NCI-H146 treated with DMSO at 0.1 percent for 48 hours (cell line): ENCODE results near the gene CCL4.
"Not testable (repeated sequence)": the region's sequence is repeated elsewhere in the genome, so short reads cannot be mapped to it uniquely, and the experiment has no call there.

ENCODE experiments used
- DNase-seq: peaks from one replicate; lab custom pipeline; 2025; ENCODE audit not compliant: unreplicated experiment; lab: John Stamatoyannopoulos, UW

CCL4 gene

DNA sequence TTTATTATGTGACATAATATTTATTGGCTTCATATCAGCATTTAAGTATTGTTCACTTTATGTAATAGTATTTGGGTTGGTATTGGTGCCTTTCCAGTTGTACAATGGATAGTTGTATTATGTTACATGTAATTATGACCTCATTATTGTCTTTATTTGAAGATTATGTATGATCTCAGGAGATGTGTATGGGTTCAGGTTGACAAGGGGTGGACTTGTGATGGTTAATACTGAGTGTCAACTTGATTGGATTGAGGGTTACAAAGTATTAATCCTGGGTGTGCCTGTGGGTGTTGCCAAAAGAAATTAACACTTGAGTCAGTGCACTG lies 12.0 kb downstream of the CCL4 start:
- DNase-seq = not testable (repeated sequence)

DNA sequence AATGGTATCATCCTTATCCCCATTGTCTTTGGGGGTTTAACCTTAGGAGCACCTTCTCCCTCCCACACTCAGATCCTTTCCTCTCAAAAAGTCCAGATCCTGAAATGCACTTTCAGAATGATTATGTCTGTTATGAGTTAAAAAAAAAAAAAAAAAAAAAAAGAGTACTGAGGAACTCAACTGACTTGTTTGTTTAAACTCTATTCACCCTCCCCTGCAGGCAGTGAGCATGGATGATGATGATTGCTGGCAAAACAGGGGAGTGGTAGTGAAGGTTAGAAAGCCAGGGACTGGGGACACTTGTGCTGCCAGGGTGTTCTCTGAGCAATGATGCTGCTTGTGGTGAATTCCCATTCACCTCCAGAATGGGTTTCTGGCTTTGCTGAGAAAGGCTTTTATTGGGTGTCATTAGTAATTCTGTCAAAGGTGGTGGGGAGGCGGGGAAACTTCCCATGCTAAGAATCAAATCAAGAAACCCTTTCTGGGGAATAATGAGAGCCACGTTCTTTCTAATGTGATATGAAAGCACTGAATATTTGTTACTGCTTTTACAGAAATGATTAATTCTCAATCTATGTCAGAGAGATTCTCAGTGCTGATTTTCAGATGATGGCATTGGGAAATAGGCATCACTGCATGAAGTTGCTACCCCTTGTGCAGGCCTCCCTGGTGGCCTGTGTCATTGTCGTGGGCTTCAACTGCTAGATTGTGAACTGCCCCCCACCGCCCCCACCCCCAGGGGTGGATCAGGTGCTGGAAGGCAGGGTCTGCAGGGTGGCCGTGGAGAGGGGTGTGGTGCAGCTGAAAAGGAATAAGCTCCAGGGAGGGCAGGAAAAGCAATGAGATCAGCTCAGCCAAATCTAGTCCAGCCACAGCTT lies 14.1 kb downstream of the CCL4 start:
- DNase-seq = no peak

DNA sequence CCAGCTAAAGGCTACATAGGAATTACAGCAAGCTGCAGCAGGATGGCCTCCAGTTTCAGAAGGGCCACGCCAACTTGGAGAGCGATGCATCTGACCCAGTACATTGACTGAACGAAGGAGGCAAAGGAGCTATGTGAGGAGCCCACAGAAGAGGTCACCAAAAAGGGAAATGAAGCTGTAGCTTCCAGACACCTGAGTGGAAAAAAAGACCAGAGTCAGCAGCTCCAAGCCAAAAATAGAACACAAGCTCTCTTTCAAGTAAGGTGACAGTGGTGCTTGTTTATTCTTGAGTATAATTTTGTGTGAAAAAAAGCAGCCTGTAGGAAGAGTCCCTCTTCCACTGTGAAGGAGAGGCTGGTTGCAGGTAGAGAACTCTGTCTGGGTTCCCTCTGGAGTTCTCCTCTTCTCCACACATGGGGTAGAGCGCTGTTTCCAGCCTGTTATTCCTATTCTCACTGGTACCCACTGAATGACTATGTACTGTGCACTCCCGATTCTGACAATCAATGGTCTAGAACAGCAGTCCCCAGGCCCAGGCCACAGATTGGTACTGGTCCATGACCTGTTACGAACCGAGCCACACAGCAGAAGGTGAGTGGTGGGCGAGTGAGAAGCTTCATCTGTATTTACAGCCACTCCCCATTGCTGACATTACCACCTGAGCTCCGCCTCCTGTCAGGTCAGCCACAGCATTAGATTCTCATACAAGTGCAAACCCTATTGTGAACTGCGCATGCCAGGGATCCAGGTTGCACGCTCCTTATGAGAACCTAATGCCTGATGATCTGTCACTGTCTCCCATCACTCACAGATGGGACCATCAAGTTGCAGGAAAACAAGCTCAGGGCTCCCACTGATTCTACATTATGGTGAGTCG lies 15.1 kb downstream of the CCL4 start:
- DNase-seq = no peak

DNA sequence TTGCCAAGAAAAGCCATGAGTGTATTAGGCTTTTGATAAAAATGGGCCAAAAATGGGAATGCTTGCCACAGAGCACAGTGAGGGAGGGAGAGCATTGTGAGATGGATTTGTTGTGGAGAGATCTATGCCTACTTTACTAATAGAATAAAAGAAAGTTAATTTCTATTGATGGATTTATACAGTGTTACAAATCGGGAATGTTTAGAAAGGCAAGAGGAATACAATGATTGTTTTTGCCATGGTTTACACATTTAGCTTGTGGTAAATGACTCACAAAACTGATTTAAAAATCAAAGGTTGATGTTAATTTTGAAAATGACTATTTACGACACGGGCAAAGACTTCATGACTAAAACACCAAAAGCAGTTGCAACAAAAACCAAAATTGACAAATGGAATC lies 16.6 kb downstream of the CCL4 start:
- DNase-seq = no peak

DNA sequence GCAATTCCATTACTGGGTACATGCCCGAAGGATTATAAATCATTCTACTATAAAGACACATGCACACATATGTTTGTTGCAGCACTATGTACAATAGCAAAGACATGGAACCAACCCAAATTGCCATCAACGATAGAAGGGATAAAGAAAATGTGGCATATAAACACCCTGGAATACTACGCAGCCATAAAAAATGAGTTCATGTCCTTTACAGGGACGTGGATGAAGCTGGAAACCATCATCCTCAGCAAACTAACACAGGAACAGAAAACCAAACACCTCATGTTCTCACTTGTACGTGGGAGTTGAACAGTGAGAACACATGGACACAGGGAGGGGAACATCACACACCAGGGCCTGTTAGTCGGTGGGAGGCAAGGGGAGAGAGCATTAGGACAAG lies 17.5 kb downstream of the CCL4 start:
- DNase-seq = not testable (repeated sequence)

DNA sequence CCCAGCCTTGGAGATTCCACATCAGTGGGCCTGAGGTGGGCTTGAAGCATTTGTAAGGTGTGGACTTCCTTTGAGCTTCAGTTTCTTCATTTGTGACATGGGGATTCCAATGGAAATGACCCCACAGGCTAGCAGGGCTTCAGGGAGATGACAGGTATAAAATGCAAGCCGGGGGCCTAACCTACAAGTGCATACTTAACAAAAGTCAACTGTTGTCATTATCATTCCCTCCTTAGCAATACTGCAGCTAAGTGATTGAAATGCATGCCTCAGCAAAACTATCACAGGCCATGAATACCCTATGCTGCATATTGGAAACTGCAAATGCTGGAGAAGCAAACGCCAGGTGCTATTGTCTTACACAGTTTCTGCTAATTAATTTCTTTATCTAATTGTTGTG lies 19.8 kb downstream of the CCL4 start:
- DNase-seq = no peak

DNA sequence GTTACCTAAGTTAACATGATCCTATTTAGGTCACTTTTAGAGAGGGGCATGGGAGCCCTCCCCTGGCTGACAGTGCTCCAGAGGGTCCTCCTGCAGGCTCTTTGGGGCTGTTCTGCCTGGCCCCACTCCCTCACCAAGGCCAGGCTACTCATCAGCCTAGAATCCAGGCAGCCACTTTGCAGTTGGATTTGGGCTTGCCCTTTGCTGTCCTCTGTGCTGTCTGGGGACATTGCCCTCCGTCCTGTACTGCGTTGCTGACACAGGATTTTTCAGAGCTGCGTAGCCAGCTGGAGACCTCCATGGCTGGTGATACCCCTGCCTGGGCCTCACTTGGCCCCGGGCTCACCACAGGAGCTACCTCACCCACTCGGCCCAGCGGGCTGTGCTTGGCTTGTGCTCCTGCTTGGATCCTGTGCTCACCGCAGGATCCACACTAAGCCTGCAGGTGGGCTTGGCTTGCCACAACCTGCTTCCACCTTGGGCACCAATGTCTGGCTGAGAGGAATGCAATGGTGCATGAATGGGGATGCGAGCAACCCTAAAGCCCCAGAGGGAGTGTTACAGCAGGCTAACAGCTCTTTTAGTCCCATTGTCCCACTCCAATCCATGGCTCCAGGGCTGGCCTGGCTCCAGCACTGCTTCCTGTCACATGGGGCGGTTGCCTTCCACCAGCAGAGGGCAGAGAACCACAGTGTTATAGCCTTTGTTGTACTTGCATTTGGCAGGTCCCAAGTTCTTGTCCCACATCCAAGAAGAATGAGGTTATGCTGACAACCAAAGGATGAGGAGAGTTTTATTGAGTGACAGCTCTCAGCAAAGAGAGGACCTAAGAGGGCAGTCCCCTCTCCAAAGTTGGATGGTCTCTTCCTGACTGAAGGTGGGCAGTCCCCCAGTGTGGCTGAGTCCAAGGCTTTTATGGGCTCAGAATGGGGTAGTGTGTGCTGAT lies 21.5 kb downstream of the CCL4 start:
- no peak for DNase-seq

DNA sequence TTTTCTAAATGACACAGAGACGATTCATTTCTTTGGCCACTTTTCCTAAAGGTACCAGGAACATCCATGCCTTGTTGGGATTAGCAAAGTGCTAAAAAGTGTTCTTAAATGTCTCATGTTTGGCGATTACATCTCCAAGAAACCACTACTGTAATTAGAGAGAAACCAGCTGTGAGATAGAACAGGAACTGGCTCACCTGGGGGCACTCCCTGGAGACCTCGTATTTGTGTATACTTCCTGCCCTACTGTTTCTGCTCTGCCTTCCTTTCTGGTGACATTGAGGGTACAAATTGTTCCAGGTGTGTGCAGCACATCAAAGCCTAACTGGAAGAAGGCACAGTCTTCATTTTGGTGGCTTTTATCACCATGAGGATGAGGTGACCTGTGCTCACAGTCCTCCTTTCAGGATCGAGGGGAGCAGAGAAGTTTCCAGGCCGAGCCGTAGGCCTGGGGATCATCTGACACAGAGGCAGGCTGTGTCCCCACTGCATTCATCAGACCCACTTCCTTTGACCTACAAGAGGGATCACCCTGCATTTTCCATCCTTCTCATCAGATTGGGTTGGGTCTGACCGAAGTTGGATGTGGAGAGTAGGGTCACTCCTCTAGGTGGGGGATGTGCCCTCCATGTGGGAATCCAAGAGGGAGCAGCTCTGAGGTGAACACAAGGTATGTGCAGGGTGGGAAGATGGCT lies 23.7 kb downstream of the CCL4 start:
- no peak for DNase-seq

DNA sequence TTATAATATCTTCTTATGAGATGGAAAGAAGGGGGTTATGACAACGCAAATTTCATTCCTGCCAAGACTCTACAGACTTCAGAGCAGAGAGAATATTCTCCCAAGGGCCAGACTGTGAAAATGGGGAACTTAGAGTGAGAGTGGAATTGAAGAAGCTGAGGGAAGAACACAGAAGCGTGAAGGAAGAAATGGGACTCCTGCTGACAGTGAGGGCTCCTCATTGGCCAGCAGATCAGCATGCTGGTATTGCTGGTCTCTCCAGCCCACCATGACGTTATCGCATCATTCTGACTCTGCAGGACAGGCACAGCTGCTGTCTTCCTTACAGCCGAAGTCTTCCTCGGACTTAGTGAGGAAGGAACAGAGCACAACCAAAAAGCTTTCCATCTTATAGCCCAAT lies 24.3 kb downstream of the CCL4 start:
- no peak for DNase-seq

DNA sequence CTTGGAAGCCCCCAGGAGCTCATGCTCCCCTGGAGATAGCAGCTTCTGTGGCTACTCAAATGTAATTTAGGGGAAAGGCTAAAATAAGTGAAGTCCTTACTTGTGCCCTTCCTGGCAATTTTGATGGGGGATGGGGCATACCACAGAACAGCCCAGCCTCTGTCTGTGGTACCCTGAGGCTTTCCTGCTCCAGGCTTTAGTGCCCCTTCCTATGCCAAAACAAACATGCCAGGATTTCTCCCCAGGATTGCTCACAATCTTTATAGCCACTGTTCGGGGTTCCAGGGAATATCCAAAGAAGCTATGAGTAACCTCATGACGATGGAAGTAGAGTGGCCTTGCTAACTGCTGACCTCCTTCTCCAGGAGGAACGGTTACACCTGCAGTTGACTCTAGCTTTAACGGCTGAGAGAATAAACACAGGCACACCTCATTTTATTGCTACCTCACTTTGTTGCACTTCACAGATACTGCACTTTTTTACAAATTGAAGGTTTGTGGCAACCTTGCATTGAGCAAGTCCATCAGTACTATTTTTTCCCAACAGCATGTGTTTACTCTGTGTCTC lies 24.9 kb downstream of the CCL4 start:
- DNase-seq = no peak

DNA sequence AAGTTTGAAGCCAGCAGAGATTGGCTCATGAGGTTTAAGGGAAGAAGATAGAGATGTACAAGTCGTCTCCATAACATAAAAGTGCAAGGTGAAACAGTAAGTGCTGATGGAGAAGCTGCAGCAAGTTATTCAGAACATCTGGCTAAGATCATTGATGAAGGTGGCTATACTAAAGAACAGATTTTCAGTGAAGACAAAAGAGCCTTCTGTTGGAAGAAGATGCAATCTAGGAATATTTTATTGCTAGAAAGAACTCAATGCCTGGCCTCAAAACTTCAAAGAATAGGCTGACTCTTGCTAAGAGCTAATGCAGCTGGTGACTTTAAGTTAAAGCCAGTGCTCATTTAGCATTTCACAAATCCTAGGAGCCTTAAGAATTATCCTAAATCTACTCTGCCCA lies 26.0 kb downstream of the CCL4 start:
- DNase-seq = no peak

DNA sequence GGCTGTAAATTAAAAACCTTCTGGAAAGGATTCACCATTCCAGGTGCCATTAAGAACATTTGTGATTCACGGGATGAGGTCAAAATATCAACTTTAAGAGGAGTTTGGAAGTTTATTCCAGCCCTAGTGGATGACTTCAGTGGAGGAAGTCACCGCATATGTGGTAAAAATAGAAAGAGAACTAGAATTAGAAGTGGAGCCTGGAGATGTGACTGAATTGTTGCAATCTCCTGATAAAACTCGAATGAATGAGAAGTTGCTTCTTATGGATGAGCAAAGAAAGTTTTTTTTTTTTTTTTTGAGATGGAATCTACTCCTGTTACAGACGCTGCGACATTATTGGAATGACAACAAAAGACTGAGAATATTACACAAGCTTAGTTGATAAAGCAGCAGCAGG lies 26.7 kb downstream of the CCL4 start:
- no peak for DNase-seq

DNA sequence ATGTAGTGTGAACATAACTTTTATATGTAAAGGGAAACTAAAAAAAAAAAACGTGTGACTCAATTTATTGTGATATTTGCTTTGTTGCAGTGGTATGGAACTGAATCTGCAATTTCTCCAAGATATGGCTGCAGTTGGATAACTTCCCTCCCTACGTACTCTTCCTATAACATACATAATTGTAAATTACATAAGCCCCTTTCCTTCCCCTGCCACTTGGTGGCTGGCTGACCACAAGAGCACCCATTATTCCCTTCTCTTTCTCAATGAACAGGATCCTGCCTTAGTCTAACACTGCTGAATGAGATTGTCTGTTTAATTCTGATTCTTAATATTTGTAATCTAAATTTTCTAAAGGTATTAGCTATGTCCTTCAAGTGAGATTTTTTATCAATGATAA lies 27.8 kb downstream of the CCL4 start:
- no peak for DNase-seq

DNA sequence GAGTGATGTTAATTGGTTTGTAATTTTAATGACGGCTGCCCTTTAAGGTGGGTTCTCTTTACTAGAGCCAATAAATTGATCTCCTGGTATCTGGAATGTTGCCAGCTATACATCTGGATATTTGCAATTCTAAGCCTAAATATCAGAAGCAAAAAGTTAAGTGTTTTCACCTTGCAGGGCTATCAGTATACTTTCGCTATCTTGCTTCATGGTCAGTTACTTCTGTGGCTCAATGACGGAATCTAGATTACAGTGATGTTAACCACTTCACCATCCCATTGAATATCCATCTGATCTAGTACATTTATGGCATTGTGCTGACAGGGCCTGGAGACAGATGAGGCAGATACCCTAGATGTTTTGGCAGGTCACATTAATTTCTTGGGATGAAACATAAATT lies 28.3 kb downstream of the CCL4 start:
- no peak for DNase-seq

DNA sequence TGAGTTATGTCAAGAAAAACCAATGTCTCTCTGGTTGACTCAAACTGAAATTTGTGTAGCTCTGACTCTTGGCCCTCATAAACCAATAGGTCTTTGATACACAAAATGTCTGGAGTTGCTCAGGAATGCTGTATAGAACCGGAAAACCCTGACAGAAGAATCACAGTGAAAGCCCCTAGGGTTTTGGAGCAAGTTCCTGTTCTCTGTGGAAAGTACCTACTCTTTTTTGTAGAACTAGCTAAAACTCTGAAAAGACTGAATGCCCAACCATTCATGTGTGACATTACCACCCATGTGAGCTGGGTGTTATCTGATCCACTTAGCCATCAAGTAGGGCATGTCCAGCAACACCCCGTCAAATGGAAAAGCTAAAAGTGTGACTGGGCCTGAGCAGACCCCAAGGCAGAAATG lies 28.8 kb downstream of the CCL4 start:
- DNase-seq = no peak

DNA sequence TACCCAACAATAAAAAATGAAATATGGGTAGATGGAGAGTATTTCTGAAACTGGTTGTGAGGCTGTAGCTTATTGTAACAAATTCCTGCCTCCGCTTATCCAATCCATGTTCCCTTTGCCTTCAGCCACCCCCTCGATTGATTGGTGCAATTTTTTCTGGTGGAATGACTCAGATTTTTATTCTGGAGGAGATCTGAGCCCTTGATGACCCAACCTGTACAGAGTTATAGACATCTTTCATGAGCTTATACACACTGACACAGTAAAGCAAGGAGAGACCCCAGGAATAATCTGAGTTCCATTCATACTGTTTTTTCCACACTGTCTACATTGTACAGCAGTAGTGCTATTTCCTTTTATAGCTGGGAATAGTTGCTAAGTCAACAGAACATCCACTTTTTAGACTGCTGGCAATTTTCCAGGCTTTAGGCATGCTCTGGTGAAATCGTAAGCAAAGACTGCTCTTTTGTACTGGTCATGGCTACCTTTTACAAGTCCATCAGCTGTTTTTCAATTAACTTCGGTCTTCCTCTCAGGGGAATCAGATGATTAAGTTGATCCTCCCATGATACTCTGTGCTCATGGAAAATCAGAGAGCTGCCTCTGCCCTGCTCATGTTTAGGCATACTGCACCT lies 30.1 kb downstream of the CCL4 start:
- DNase-seq = no peak

DNA sequence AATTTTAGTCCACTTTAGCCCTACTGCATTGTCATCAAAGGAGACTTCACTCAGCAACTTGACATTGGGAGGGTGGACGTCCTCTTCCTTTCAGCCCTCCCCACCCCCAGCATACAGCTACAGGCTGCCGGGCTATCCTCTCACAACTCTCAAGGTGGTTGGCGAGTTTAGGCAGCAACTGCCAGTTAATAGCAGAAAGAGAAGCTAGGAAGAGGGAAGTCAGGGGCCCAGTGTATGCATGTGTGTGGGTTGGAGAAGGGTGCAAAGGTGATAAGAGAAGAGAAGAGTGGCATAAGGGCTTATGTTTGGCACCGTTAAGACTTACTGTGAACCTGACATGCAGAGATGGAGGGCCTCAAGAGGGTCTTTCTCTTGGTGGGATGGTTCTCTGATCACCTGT lies 31.8 kb downstream of the CCL4 start:
- no peak for DNase-seq

DNA sequence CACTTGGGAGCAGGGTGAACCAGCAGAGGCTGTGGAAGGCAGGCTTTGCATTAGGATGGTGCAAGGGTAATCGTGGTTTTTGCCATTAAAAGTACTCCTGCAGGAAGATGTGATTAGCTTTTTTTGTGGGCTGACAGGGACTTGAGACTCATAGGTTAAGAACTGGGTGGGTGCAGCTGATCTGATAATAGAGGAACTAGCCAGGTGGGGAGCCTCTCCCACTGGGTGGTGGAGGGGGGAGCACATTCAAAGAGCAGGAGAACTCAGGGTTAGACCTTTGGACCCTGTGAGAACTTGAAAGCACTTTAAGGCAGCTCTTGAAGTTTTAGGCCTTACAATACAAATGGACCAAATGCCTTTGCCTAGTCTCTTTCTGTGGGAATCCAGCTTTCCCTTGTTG lies 32.4 kb downstream of the CCL4 start:
- no peak for DNase-seq

DNA sequence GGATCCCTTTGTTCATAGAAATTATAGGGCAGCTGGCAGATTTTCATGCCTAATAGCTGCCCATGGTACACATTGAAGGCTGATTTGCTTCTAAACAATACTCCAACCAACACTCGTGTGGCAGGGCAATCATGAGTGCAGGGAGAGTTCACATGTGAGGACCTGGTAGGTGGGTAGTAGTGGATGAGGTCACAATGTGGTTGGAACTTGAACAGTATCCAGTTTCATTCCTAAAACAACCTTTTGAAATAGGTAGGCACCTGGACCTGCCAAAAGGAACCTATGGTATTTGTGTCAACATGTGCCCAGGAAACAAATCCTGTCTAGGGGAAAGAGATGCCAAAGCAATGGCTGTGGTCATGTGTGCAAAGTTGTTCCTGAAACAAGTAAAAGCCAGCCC lies 32.8 kb downstream of the CCL4 start:
- DNase-seq = no peak

DNA sequence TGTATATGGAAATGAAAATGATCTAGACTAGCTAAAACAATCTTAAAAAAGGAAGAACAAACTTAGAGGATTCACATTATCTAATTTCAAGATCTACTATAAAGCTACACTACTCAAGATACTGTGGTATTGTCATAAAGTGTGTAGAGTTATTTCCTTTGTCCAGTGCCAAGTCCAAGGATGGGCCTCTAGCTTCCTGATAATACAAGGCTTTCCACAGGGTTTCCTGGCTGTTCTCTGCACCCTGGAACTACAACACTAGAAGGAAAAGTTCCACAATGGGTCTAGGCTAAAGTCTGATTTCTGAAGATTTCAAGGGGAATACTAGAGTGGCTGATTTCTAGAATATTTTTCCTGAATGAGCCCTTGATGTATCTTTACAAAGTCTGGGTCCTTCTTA lies 38.6 kb downstream of the CCL4 start:
- DNase-seq = no peak
